ENCODE results near the gene KCTD17. TPM values are rescaled to one million over a fixed set of nuclear protein-coding genes. Genes with fewer than 3 reads are reported as not detected.

Gene KCTD17
- total RNA-seq, 1 donor from 2014 or later = 24.2 TPM

DNA sequence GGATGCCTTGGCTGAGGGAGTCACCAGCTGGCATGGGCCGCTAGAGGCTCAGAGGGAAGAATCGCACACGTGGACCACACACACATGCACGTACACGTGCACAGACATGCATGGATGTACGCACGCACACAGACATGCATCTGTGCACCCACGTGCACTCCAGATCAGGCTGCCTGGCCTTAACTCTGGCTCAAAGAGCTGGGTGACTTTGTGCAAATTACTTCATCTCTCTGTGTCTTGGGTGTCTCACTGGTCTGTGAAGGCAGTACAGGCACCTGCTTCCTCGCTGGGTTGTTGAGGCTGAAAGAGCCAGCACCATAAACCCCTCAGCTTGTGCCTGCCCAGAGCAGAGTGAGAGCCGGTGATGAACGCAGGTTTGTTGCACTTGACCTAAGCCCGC, 29.3 kb downstream of the KCTD17 start:
- H3K4me1 ChIP-seq = peaks cover 12% of the 10 kb centered on the region
- H3K36me3 ChIP-seq = no peaks in the 10 kb centered on the region
- no peak overlapping the region for H3K4me3 ChIP-seq
- H3K27ac ChIP-seq = no peak overlapping the region
- intact Hi-C loops (cut with DNase I) = no loop called here
- no peak for DNase-seq
- ATAC-seq = no peak
- peaks cover 14% of the 10 kb centered on the region for H3K27me3 ChIP-seq (ENCODE audit: low read depth)
- TF ChIP-seq CTCF (IDR thresholded peaks at IDR 0.05) = no peak
- H3K9me3 ChIP-seq = no peaks in the 10 kb centered on the region

GRCh38 chr22:37082251-37082873, 30.8 kb downstream of the KCTD17 start:
- intact Hi-C loops (cut with DNase I) = no loop called here
- no peak for ATAC-seq
- no peak for DNase-seq
- H3K36me3 ChIP-seq = no peaks in the 10 kb centered on the region
- no peak overlapping the region for H3K4me3 ChIP-seq
- peaks cover 6% of the 10 kb centered on the region for H3K27me3 ChIP-seq (ENCODE audit: low read depth)
- no peak for TF ChIP-seq CTCF (IDR thresholded peaks at IDR 0.05)
- no peaks in the 10 kb centered on the region for H3K9me3 ChIP-seq
- no peak overlapping the region for H3K27ac ChIP-seq
- H3K4me1 ChIP-seq = peaks cover 12% of the 10 kb centered on the region

- DNase-seq (no peak), ATAC-seq (no peak)
- intact Hi-C loops (cut with DNase I) = no loop called here
- TF ChIP-seq CTCF (IDR thresholded peaks at IDR 0.05) = no peak
- Histone ChIP-seq H3K9me3 (no peaks in the 10 kb centered on the region), H3K27ac (no peak overlapping the region), H3K27me3 (ENCODE audit: low read depth) (no peaks in the 10 kb centered on the region), H3K4me1 (peaks cover 12% of the 10 kb centered on the region), H3K36me3 (no peaks in the 10 kb centered on the region), H3K4me3 (no peak overlapping the region)
Measured at GRCh38 chr22:37083914-37084313, 32.4 kb downstream of the KCTD17 start.

GRCh38 chr22:37084385-37084784, 32.8 kb downstream of the KCTD17 start:
- no peak overlapping the region for H3K4me3 ChIP-seq
- no peak for TF ChIP-seq CTCF (IDR thresholded peaks at IDR 0.05)
- H3K4me1 ChIP-seq = peaks cover 7% of the 10 kb centered on the region
- no peaks in the 10 kb centered on the region for H3K9me3 ChIP-seq
- no peak overlapping the region for H3K27ac ChIP-seq
- no peak for DNase-seq
- intact Hi-C loops (cut with DNase I) = no loop called here
- H3K27me3 ChIP-seq (ENCODE audit: low read depth) = no peaks in the 10 kb centered on the region
- H3K36me3 ChIP-seq = no peaks in the 10 kb centered on the region
- no peak for ATAC-seq

DNA sequence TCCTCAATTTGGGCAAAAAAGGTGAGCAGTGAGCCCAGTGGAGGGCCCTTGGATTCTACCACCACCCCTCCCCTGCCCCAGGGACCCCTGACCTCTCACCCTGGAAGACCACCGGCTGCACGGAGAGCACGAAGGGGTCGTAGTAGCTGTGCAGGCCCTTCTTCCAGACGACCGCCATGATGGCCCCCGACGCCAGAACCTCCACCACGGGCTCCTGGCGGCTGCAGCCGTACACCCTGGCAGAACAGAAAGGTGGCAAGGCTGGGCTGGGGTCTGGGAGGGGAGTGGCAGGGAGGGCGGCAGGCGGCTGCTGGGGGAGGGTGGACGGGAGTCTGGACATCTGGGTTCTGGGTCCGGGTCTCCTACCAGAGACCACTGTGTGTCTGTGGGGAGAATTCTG, 34.6 kb downstream of the KCTD17 start:
- no peaks in the 10 kb centered on the region for H3K9me3 ChIP-seq
- no peaks in the 10 kb centered on the region for H3K36me3 ChIP-seq
- ATAC-seq = no peak
- no peak for TF ChIP-seq CTCF (IDR thresholded peaks at IDR 0.05)
- H3K27ac ChIP-seq = no peak overlapping the region
- no peak for DNase-seq
- intact Hi-C loops (cut with DNase I) = no loop called here
- H3K4me1 ChIP-seq = no peaks in the 10 kb centered on the region
- no peak overlapping the region for H3K4me3 ChIP-seq
- H3K27me3 ChIP-seq (ENCODE audit: low read depth) = no peaks in the 10 kb centered on the region
